CD14-positive monocyte (primary cell): ENCODE data around the gene HEBP1. TPM values are rescaled to one million over a fixed set of nuclear protein-coding genes. Genes with fewer than 3 reads are reported as not detected.

Source experiments
- DNase-seq, 3 donors: peaks; one replicate each; pipeline ENCODE4 v3.0.0-alpha.2; 2011 to 2022
- H2AFZ ChIP-seq: 2 replicates; pipeline ENCODE4 v1.6.0; 2012; ENCODE audit warnings: mild to moderate bottlenecking, low read depth, low read length, inconsistent platforms; ENCODE audit not compliant: insufficient read depth, poor library complexity, severe bottlenecking
- H3K27ac ChIP-seq, 2 donors: 1 replicate in 1 of 2; 2 replicates in 1 of 2; pipeline ENCODE4 v1.5.1; 2012 to 2013; ENCODE audit warnings: low read length in 2 of 2, control low read depth in 1 of 2, inconsistent platforms in 1 of 2, low read depth in 1 of 2, mild to moderate bottlenecking in 1 of 2
- H3K27me3 ChIP-seq, 2 donors: one replicate each; pipeline versions ENCODE4 v1.6.0 to v1.6.1; 2011 to 2013; ENCODE audit warnings: low read length in 2 of 2; ENCODE audit not compliant: control insufficient read depth in 2 of 2, insufficient read depth in 2 of 2
- H3K36me3 ChIP-seq, 2 donors: replicated peaks in 1 of 2; 1 replicate in 1 of 2; 2 replicates in 1 of 2; pipeline versions ENCODE4 v1.5.1 to v1.6.1; 2012 to 2013; ENCODE audit warnings: low read length in 2 of 2, control low read depth in 1 of 2, inconsistent platforms in 1 of 2, mild to moderate bottlenecking in 1 of 2; ENCODE audit not compliant: insufficient read depth in 2 of 2, control insufficient read depth in 1 of 2
- H3K4me1 ChIP-seq, 2 donors: 1 replicate in 1 of 2; 2 replicates in 1 of 2; pipeline versions ENCODE4 v1.5.1 to v1.6.1; 2012 to 2013; ENCODE audit warnings: low read length in 2 of 2, control low read depth in 1 of 2, inconsistent platforms in 1 of 2, mild to moderate bottlenecking in 1 of 2, moderate library complexity in 1 of 2; ENCODE audit not compliant: insufficient read depth in 2 of 2, control insufficient read depth in 1 of 2
- H3K4me2 ChIP-seq: replicated peaks from 2 replicates; pipeline ENCODE3; 2012; ENCODE audit warnings: low read length, moderate library complexity, mild to moderate bottlenecking; ENCODE audit not compliant: poor library complexity, severe bottlenecking; ENCODE audit errors: extremely low read depth
- H3K4me3 ChIP-seq, 3 experiments: fragments of 200-600 bp in 1 of 3; sonication (generic) in 1 of 3; replicated peaks in 1 of 3; 1 replicate in 2 of 3; 2 replicates in 1 of 3; pipeline ENCODE4 v1.5.1; 2011 to 2013; ENCODE audit warnings: low read length in 3 of 3, mild to moderate bottlenecking in 3 of 3, control low read depth in 2 of 3, low read depth in 2 of 3, inconsistent platforms in 1 of 3, moderate library complexity in 1 of 3
- H3K79me2 ChIP-seq: 2 replicates; pipeline ENCODE4 v1.6.0; 2012; ENCODE audit warnings: mild to moderate bottlenecking, control low read depth, inconsistent platforms, low read length, moderate library complexity; ENCODE audit not compliant: insufficient read depth
- H3K9ac ChIP-seq: 2 replicates; pipeline ENCODE4 v1.6.0; 2017; ENCODE audit warnings: low read length, mild to moderate bottlenecking; ENCODE audit not compliant: insufficient read depth, poor library complexity, severe bottlenecking
- H3K9me3 ChIP-seq, 2 donors: replicated peaks in 1 of 2; 1 replicate in 1 of 2; 2 replicates in 1 of 2; pipeline versions ENCODE4 v1.5.1 to v1.6.1; 2012 to 2013; ENCODE audit warnings: low read length in 2 of 2, control low read depth in 1 of 2; ENCODE audit not compliant: control insufficient read depth in 1 of 2, insufficient read depth in 1 of 2
- H4K20me1 ChIP-seq: 2 replicates; pipeline ENCODE4 v1.6.0; 2012; ENCODE audit warnings: mild to moderate bottlenecking, low read length, control low read depth, moderate library complexity; ENCODE audit not compliant: insufficient read depth
- H3K27ac Mint-ChIP-seq, 7 donors: one replicate each; pipeline ENCODE4 v1.8.0; 2020; ENCODE audit warnings: mild to moderate bottlenecking in 7 of 7, mixed read lengths in 7 of 7, moderate library complexity in 6 of 7, inconsistent platforms in 2 of 7
- H3K27me3 Mint-ChIP-seq, 3 donors: one replicate each; pipeline ENCODE4 v1.8.0; 2021 to 2022; ENCODE audit warnings: low read depth in 3 of 3, mild to moderate bottlenecking in 3 of 3, mixed read lengths in 3 of 3, moderate library complexity in 3 of 3, inconsistent platforms in 1 of 3
- H3K36me3 Mint-ChIP-seq, 2 donors: one replicate each; pipeline ENCODE4 v1.8.0; 2020; ENCODE audit warnings: mixed read lengths in 2 of 2, inconsistent platforms in 1 of 2, mild to moderate bottlenecking in 1 of 2
- H3K4me1 Mint-ChIP-seq: one replicate; pipeline ENCODE4 v1.8.0; 2020; ENCODE audit warnings: mild to moderate bottlenecking, mixed read lengths
- H3K4me3 Mint-ChIP-seq, 2 donors: one replicate each; pipeline ENCODE4 v1.8.0; 2020; ENCODE audit warnings: mild to moderate bottlenecking in 2 of 2, mixed read lengths in 2 of 2, moderate library complexity in 1 of 2
- H3K9me3 Mint-ChIP-seq, 7 donors: one replicate each; pipeline ENCODE4 v1.8.0; 2020 to 2022; ENCODE audit warnings: mixed read lengths in 7 of 7, mild to moderate bottlenecking in 6 of 7, moderate library complexity in 6 of 7, inconsistent platforms in 2 of 7
- CTCF ChIP-seq: fragments of 200-600 bp; IDR thresholded peaks from one replicate; pipeline ENCODE4 v1.8.0; 2022; ENCODE audit warnings: antibody characterized with exemption, mild to moderate bottlenecking
- WGBS: methylation state at CpG from one replicate; pipeline ENCODE4 v1.1.5; 2013; ENCODE audit warnings: missing lambda C conversion rate; ENCODE audit not compliant: insufficient coverage; 5-methylcytosine and 5-hydroxymethylcytosine counted together
- intact Hi-C, 2 donors: fragments of 100-400 bp; cut with micrococcal nuclease; formaldehyde crosslinking; loops; one replicate each; pipeline versions ENCODE4 v1.15.0 to v1.15.1; 2023
- polyA plus RNA-seq, 3 donors: library from polyadenylated mRNA; depleted of rRNA in 1 of 3; unstranded in 2 of 3; stranded (reverse) in 1 of 3; fragments of 300-500 nt in 2 of 3; fragments of >200 nt in 1 of 3; fragmentation: Illumina TruSeq in 2 of 3; gene quantifications; 1 replicate in 2 of 3; 2 replicates in 1 of 3; pipeline ENCODE4 v1.2.3, GENCODE V29; 2012 to 2021

The HEBP1 gene
- polyA plus RNA-seq, 3 donors, result 33.4 to 89.3 (median 71.3) TPM

- H3K4me3 Mint-ChIP-seq, result no peak overlapping the region
- H3K27me3 ChIP-seq, result no peaks in the 10 kb centered on the region
- no peaks in the 10 kb centered on the region for H3K36me3 ChIP-seq
- H4K20me1 ChIP-seq, result no peaks in the 10 kb centered on the region
- H3K4me3 ChIP-seq, result no peak overlapping the region
- H3K9me3 ChIP-seq, result no peaks in the 10 kb centered on the region
- 100% methylated on average over 2 of the region's 6 CpGs for WGBS
- intact Hi-C loops, result no loop called here
- H3K9ac ChIP-seq, result no peak overlapping the region
- H2AFZ ChIP-seq, result no peak overlapping the region
- H3K4me1 Mint-ChIP-seq, result no peaks in the 10 kb centered on the region
- H3K27ac Mint-ChIP-seq, result no peak overlapping the region
- no peaks in the 10 kb centered on the region for H3K36me3 Mint-ChIP-seq
- H3K4me1 ChIP-seq, result no peaks in the 10 kb centered on the region
- DNase-seq, result no peak
- peaks cover 0 to 8% (median 2%) of the 10 kb centered on the region in 7 donors for H3K9me3 Mint-ChIP-seq
- H3K79me2 ChIP-seq, result no peaks in the 10 kb centered on the region
- H3K4me2 ChIP-seq, result no peak overlapping the region
- no peak for TF ChIP-seq CTCF
- H3K27me3 Mint-ChIP-seq, result peaks cover 0 to 3% (median 1%) of the 10 kb centered on the region in 3 donors
- no peak overlapping the region for H3K27ac ChIP-seq
Measured at GRCh38 chr12:12954878-12955625, 45.0 kb downstream of the HEBP1 start.

- no peak overlapping the region for H3K4me3 Mint-ChIP-seq
- peaks cover 0 to 3% (median 3%) of the 10 kb centered on the region in 3 donors for H3K27me3 Mint-ChIP-seq
- Histone ChIP-seq H2AFZ (no peak overlapping the region), H3K9me3 (no peaks in the 10 kb centered on the region), H3K27ac (no peak overlapping the region), H3K9ac (no peak overlapping the region), H4K20me1 (no peaks in the 10 kb centered on the region), H3K4me2 (no peak overlapping the region), H3K79me2 (no peaks in the 10 kb centered on the region), H3K4me1 (no peaks in the 10 kb centered on the region), H3K27me3 (no peaks in the 10 kb centered on the region), H3K36me3 (no peaks in the 10 kb centered on the region), H3K4me3 (no peak overlapping the region)
- no peak overlapping the region for H3K27ac Mint-ChIP-seq
- H3K9me3 Mint-ChIP-seq, result peaks cover 0 to 8% (median 2%) of the 10 kb centered on the region in 7 donors
- no peaks in the 10 kb centered on the region for H3K36me3 Mint-ChIP-seq
- no peak for DNase-seq
- H3K4me1 Mint-ChIP-seq, result no peaks in the 10 kb centered on the region
- WGBS, result no CpG with 5 or more reads among the region's 4 CpGs
- TF ChIP-seq CTCF, result no peak
- intact Hi-C loops, result no loop called here
Measured at GRCh38 chr12:12954356-12954755, 45.7 kb downstream of the HEBP1 start.
